ENCODE measurements around the gene FAM219B. TPM values are rescaled to one million over a fixed set of nuclear protein-coding genes. Genes with fewer than 3 reads are reported as not detected.
A peak's percentile ranks its signal among the peaks of the same experiment; 100 is the strongest.

FAM219B gene
- total RNA-seq, 1 experiment from 2014 or later = 41.8 TPM

GRCh38 chr15:74868059-74868458 is 38.6 kb downstream of the FAM219B start:
- H3K27me3 ChIP-seq (ENCODE audit: insufficient read depth, low read depth) = no peaks in the 10 kb centered on the region
- CTCF ChIA-PET = no interaction called here
- peaks cover 79% of the 10 kb centered on the region for H3K4me1 ChIP-seq (replicated peaks; ENCODE audit: insufficient read depth)
- no peak overlapping the region for H3K27ac ChIP-seq
- H3K9me2 ChIP-seq (ENCODE audit: insufficient read depth) = no peaks in the 10 kb centered on the region
- no peak for TF ChIP-seq EZH2 (IDR thresholded peaks at IDR 0.05; ENCODE audit: low read depth)
- TF ChIP-seq CTCF (conservative IDR thresholded peaks at IDR 0.05) = no peak
- POLR2A ChIA-PET (ENCODE audit: unreplicated experiment) = no interaction called here
- peaks cover 41% of the 10 kb centered on the region for H3F3A ChIP-seq (ENCODE audit: insufficient read depth, low read depth)
- H2AFZ ChIP-seq = no peak overlapping the region
- peak in 1 of 2 experiments; percentile 55 for DNase-seq
- peaks cover 82% of the 10 kb centered on the region for H3K79me2 ChIP-seq (ENCODE audit: low read depth)
- no peaks in the 10 kb centered on the region for H3K36me3 ChIP-seq (ENCODE audit: low read depth)
- intact Hi-C loops (cut with micrococcal nuclease; ENCODE audit: unreplicated experiment) = no loop called here
- no peaks in the 10 kb centered on the region for H3K9me3 ChIP-seq (ENCODE audit: insufficient read depth, low read depth)
- H4K20me1 ChIP-seq (ENCODE audit: insufficient read depth) = peaks cover 48% of the 10 kb centered on the region
- no peak overlapping the region for H3K4me3 ChIP-seq
- no peak overlapping the region for H3K4me2 ChIP-seq
- BruUV-seq (replicated peaks) = no TSS peak

GRCh38 chr15:74867466-74868038 is 39.1 kb downstream of the FAM219B start:
- Histone ChIP-seq H3K4me3 (no peak overlapping the region), H3K9me2 (ENCODE audit: insufficient read depth) (no peaks in the 10 kb centered on the region), H3K79me2 (ENCODE audit: low read depth) (peaks cover 78% of the 10 kb centered on the region), H2AFZ (no peak overlapping the region), H3K27me3 (ENCODE audit: insufficient read depth, low read depth) (no peaks in the 10 kb centered on the region), H3K9me3 (ENCODE audit: insufficient read depth, low read depth) (no peaks in the 10 kb centered on the region), H3F3A (ENCODE audit: insufficient read depth, low read depth) (peaks cover 41% of the 10 kb centered on the region), H3K36me3 (ENCODE audit: low read depth) (no peaks in the 10 kb centered on the region), H4K20me1 (ENCODE audit: insufficient read depth) (peaks cover 48% of the 10 kb centered on the region), H3K4me2 (no peak overlapping the region), H3K27ac (no peak overlapping the region), H3K4me1 (replicated peaks; ENCODE audit: insufficient read depth) (peaks cover 79% of the 10 kb centered on the region)
- intact Hi-C loops (cut with micrococcal nuclease; ENCODE audit: unreplicated experiment) = no loop called here
- no TSS peak for BruUV-seq (replicated peaks)
- TF ChIP-seq CTCF (conservative IDR thresholded peaks at IDR 0.05) (no peak), EZH2 (IDR thresholded peaks at IDR 0.05; ENCODE audit: low read depth) (no peak)
- no peak for DNase-seq
- CTCF ChIA-PET = no interaction called here
- POLR2A ChIA-PET (ENCODE audit: unreplicated experiment) = no interaction called here

- Histone ChIP-seq H3K9me3 (ENCODE audit: insufficient read depth, low read depth) (no peaks in the 10 kb centered on the region), H3K4me3 (no peak overlapping the region), H3K9me2 (ENCODE audit: insufficient read depth) (no peaks in the 10 kb centered on the region), H2AFZ (no peak overlapping the region), H3F3A (ENCODE audit: insufficient read depth, low read depth) (peaks cover 34% of the 10 kb centered on the region), H3K36me3 (ENCODE audit: low read depth) (no peaks in the 10 kb centered on the region), H3K27ac (peak overlapping the region; percentile 49; the same call in 1 of the 2 replicates), H3K4me2 (peak overlapping the region; percentile 66), H3K4me1 (replicated peaks; ENCODE audit: insufficient read depth) (peaks cover 67% of the 10 kb centered on the region), H3K27me3 (ENCODE audit: insufficient read depth, low read depth) (no peaks in the 10 kb centered on the region), H3K79me2 (ENCODE audit: low read depth) (peaks cover 69% of the 10 kb centered on the region), H4K20me1 (ENCODE audit: insufficient read depth) (peaks cover 45% of the 10 kb centered on the region)
- no peak for TF ChIP-seq CTCF (conservative IDR thresholded peaks at IDR 0.05)
- no peak for TF ChIP-seq EZH2 (IDR thresholded peaks at IDR 0.05; ENCODE audit: low read depth)
- BruUV-seq (replicated peaks) = no TSS peak
- intact Hi-C loops (cut with micrococcal nuclease; ENCODE audit: unreplicated experiment) = no loop called here
- DNase-seq = peak; percentile 46 to 71
- ChIA-PET CTCF (interaction anchor here (0.6 kb wide), 1 partner anchor 40 kb away, joined by 5 read pairs; no protein-coding TSS in a partner anchor), POLR2A (ENCODE audit: unreplicated experiment) (interaction anchor here (0.8 kb wide), 1 partner anchor 93 kb away, joined by 20 read pairs; no protein-coding TSS in a partner anchor)
Observed at GRCh38 chr15:74866090-74866489, 40.6 kb downstream of the FAM219B start.
